ENCODE results near the gene TANC1.

The TANC1 gene

GRCh38 chr2:159185401-159186130 lies 217.1 kb downstream of the TANC1 start:
- no peak overlapping the region for H3K9ac ChIP-seq (ENCODE audit: low read depth, low read length)
- no peaks in the 10 kb centered on the region for H3K4me1 ChIP-seq (ENCODE audit: insufficient read depth, low read length)

GRCh38 chr2:159186462-159186861 lies 218.0 kb downstream of the TANC1 start:
- Histone ChIP-seq H3K9me3 (ENCODE audit: control insufficient read depth, insufficient read depth, low read length) (no peaks in the 10 kb centered on the region), H3K9ac (ENCODE audit: low read depth, low read length) (no peak overlapping the region), H3K36me3 (ENCODE audit: insufficient read depth, low read length) (peaks cover 3% of the 10 kb centered on the region; the same call in 1 of the 2 replicates), H3K4me1 (ENCODE audit: insufficient read depth, low read length) (no peaks in the 10 kb centered on the region)

More at GRCh38 chr2:159185401-159186130, 217.1 kb downstream of the TANC1 start:
- Histone ChIP-seq H3K36me3 (ENCODE audit: insufficient read depth, low read length) (peaks cover 3% of the 10 kb centered on the region; the same call in 1 of the 2 replicates), H3K9me3 (ENCODE audit: control insufficient read depth, insufficient read depth, low read length) (no peaks in the 10 kb centered on the region)

GRCh38 chr2:159187106-159187505 lies 218.7 kb downstream of the TANC1 start:
- Histone ChIP-seq H3K36me3 (ENCODE audit: insufficient read depth, low read length) (peaks cover 3% of the 10 kb centered on the region; the same call in 1 of the 2 replicates), H3K9ac (ENCODE audit: low read depth, low read length) (no peak overlapping the region), H3K4me1 (ENCODE audit: insufficient read depth, low read length) (no peaks in the 10 kb centered on the region), H3K9me3 (ENCODE audit: control insufficient read depth, insufficient read depth, low read length) (no peaks in the 10 kb centered on the region)

GRCh38 chr2:159188449-159188848 lies 220.0 kb downstream of the TANC1 start:
- peaks cover 3% of the 10 kb centered on the region; the same call in 1 of the 2 replicates for H3K36me3 ChIP-seq (ENCODE audit: insufficient read depth, low read length)
- no peaks in the 10 kb centered on the region for H3K9me3 ChIP-seq (ENCODE audit: control insufficient read depth, insufficient read depth, low read length)
- H3K4me1 ChIP-seq (ENCODE audit: insufficient read depth, low read length) = no peaks in the 10 kb centered on the region
- no peak overlapping the region for H3K9ac ChIP-seq (ENCODE audit: low read depth, low read length)

GRCh38 chr2:159192371-159192918 lies 224.0 kb downstream of the TANC1 start:
- H3K9me3 ChIP-seq (ENCODE audit: control insufficient read depth, insufficient read depth, low read length) = no peaks in the 10 kb centered on the region
- peaks cover under 1% of the 10 kb centered on the region; the same call in 1 of the 2 replicates for H3K36me3 ChIP-seq (ENCODE audit: insufficient read depth, low read length)

GRCh38 chr2:159193791-159194190 lies 225.4 kb downstream of the TANC1 start:
- no peaks in the 10 kb centered on the region for H3K9me3 ChIP-seq (ENCODE audit: control insufficient read depth, insufficient read depth, low read length)
- no peaks in the 10 kb centered on the region for H3K4me1 ChIP-seq (ENCODE audit: insufficient read depth, low read length)
- no peak overlapping the region for H3K9ac ChIP-seq (ENCODE audit: low read depth, low read length)
- H3K36me3 ChIP-seq (ENCODE audit: insufficient read depth, low read length) = no peaks in the 10 kb centered on the region

More at GRCh38 chr2:159192371-159192918, 224.0 kb downstream of the TANC1 start:
- no peaks in the 10 kb centered on the region for H3K4me1 ChIP-seq (ENCODE audit: insufficient read depth, low read length)
- no peak overlapping the region for H3K9ac ChIP-seq (ENCODE audit: low read depth, low read length)

- no peak overlapping the region for H3K9ac ChIP-seq (ENCODE audit: low read depth, low read length)
Observed at GRCh38 chr2:159194241-159194640, 225.8 kb downstream of the TANC1 start.

GRCh38 chr2:159195697-159196096 lies 227.3 kb downstream of the TANC1 start:
- H3K36me3 ChIP-seq (ENCODE audit: insufficient read depth, low read length) = no peaks in the 10 kb centered on the region
- no peaks in the 10 kb centered on the region for H3K9me3 ChIP-seq (ENCODE audit: control insufficient read depth, insufficient read depth, low read length)
- H3K9ac ChIP-seq (ENCODE audit: low read depth, low read length) = no peak overlapping the region
- no peaks in the 10 kb centered on the region for H3K4me1 ChIP-seq (ENCODE audit: insufficient read depth, low read length)

More at GRCh38 chr2:159194241-159194640, 225.8 kb downstream of the TANC1 start:
- Histone ChIP-seq H3K36me3 (ENCODE audit: insufficient read depth, low read length) (no peaks in the 10 kb centered on the region), H3K9me3 (ENCODE audit: control insufficient read depth, insufficient read depth, low read length) (no peaks in the 10 kb centered on the region), H3K4me1 (ENCODE audit: insufficient read depth, low read length) (no peaks in the 10 kb centered on the region)

- H3K36me3 ChIP-seq (ENCODE audit: insufficient read depth, low read length) = no peaks in the 10 kb centered on the region
Observed at GRCh38 chr2:159196393-159196925, 228.0 kb downstream of the TANC1 start.

GRCh38 chr2:159199236-159199635 lies 230.8 kb downstream of the TANC1 start:
- Histone ChIP-seq H3K36me3 (ENCODE audit: insufficient read depth, low read length) (no peaks in the 10 kb centered on the region), H3K9ac (ENCODE audit: low read depth, low read length) (no peak overlapping the region), H3K9me3 (ENCODE audit: control insufficient read depth, insufficient read depth, low read length) (no peaks in the 10 kb centered on the region), H3K4me1 (ENCODE audit: insufficient read depth, low read length) (no peaks in the 10 kb centered on the region; the same call in 1 of the 2 replicates)

More at GRCh38 chr2:159196393-159196925, 228.0 kb downstream of the TANC1 start:
- Histone ChIP-seq H3K9ac (ENCODE audit: low read depth, low read length) (no peak overlapping the region), H3K9me3 (ENCODE audit: control insufficient read depth, insufficient read depth, low read length) (no peaks in the 10 kb centered on the region), H3K4me1 (ENCODE audit: insufficient read depth, low read length) (no peaks in the 10 kb centered on the region)

- H3K4me1 ChIP-seq (ENCODE audit: insufficient read depth, low read length) = no peaks in the 10 kb centered on the region; the same call in 1 of the 2 replicates
- H3K9me3 ChIP-seq (ENCODE audit: control insufficient read depth, insufficient read depth, low read length) = no peaks in the 10 kb centered on the region
- no peaks in the 10 kb centered on the region for H3K36me3 ChIP-seq (ENCODE audit: insufficient read depth, low read length)
- no peak overlapping the region for H3K9ac ChIP-seq (ENCODE audit: low read depth, low read length)
Observed at GRCh38 chr2:159199761-159200465, 231.5 kb downstream of the TANC1 start.

GRCh38 chr2:159200498-159200897 lies 232.1 kb downstream of the TANC1 start:
- Histone ChIP-seq H3K9me3 (ENCODE audit: control insufficient read depth, insufficient read depth, low read length) (no peaks in the 10 kb centered on the region), H3K9ac (ENCODE audit: low read depth, low read length) (no peak overlapping the region), H3K36me3 (ENCODE audit: insufficient read depth, low read length) (no peaks in the 10 kb centered on the region), H3K4me1 (ENCODE audit: insufficient read depth, low read length) (no peaks in the 10 kb centered on the region; the same call in 1 of the 2 replicates)

- Histone ChIP-seq H3K9ac (ENCODE audit: low read depth, low read length) (no peak overlapping the region), H3K4me1 (ENCODE audit: insufficient read depth, low read length) (no peaks in the 10 kb centered on the region; the same call in 1 of the 2 replicates), H3K9me3 (ENCODE audit: control insufficient read depth, insufficient read depth, low read length) (no peaks in the 10 kb centered on the region), H3K36me3 (ENCODE audit: insufficient read depth, low read length) (no peaks in the 10 kb centered on the region)
Observed at GRCh38 chr2:159201360-159202063, 233.1 kb downstream of the TANC1 start.

Data from ES-I3 (cell line).